GM19468 (cell line): Measurements from ENCODE around the gene SLC38A7.
"Not testable (repeated sequence)": the region's sequence is repeated elsewhere in the genome, so short reads cannot be mapped to it uniquely, and the experiment has no call there.

ENCODE experiments used
- ATAC-seq: cut with Tn5 transposase; IDR thresholded peaks from one replicate; pipeline ENCODE4 v1.9.1; 2021; ENCODE audit warnings: mild to moderate bottlenecking, moderate library complexity, moderate number of reproducible peaks; ENCODE audit not compliant: unreplicated experiment; ENCODE audit errors: extremely low read depth

The SLC38A7 gene

DNA sequence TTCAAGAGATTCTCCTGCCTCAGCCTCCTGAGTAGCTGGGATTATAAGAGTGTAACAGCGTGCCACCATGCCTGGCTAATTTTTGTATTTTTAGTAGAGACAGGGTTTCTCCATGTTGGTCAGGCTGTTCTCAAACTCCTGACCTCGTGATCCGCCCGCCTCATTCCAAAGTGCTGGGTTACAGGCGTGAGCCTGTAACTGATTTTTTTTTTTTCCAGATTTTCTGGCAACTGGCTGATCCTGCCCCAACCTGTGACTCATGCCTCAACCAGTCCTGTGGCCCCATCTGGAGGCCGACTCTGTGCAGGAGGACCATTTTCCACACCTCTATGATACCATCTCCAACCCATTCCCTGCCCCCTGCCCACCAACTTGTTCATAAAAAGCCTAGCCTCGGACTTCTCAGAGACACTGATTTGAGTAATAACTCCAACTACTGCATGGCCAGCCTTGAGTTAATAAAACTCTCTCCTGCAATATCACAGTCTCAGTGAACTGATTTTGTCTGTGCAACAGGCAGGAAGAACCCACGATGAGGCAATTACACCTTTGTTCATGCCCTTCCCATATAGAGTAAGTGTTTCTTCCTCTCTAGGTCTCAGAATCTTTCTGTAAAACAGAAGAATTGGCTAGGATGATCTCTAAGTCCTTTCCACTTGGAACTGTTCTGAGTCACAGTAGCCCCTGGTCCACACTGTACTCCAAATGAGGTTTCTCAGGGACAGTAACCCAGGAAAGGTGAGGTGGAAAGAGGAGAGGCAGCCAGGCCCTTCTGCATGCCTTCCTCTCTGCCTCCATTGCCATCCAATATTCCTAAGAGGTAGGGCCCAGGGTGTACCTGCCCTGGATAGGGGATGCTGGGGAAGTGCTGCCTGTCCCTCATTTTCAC is 46.2 kb downstream of the SLC38A7 start:
- ATAC-seq, result no peak

DNA sequence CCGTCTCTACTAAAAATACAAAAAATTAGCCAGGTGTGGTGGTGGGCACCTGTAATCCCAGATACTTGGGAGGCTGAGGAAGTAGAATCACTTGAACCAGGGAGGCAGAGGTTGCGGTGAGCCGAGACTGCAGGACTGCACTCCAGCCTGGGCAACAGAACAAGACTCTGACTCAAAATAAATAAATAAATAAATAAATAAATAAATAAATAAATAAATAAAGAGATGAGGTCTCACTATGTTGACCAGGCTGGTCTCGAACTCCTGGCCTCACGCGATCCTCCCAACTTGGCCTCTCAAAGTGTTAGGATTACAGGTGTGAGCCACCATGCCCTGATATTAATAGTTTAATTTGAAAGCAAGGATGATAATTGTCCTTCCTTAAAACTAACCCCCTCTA is 47.5 kb downstream of the SLC38A7 start:
- ATAC-seq, result not testable (repeated sequence)

- no peak for ATAC-seq
These were observed 48.1 kb downstream of the SLC38A7 start for GRCh38 chr16:58636466-58636865.

DNA sequence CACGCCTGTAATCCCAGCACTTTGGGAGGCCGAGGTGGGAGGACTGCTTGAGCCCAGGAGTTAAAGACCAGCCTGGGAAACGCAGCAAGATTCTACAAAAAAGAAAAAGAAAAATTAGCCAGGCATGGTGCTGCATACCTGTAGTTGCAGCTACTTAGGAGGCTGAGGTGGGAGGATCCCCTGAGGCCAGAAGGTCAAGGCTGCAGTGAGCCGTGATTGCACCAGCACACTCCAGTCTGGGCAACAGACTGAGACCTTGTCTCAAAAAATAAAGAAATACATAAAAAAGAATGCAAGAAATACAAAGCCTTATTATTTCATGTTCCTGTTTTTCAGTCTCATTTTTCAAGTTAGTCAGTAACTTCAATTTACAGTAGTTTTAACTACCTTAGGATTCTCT is 49.1 kb downstream of the SLC38A7 start:
- ATAC-seq, result no peak

- ATAC-seq, result no peak
These were observed 50.2 kb downstream of the SLC38A7 start for GRCh38 chr16:58634265-58634802.

- ATAC-seq, result peak; percentile 90
These were observed 54.6 kb downstream of the SLC38A7 start, which contains the start of gene CNOT1 for GRCh38 chr16:58629733-58630640. Gene CNOT1 (minus strand): TSS chr16:58629826. CDS start chr16:58599337, 30,489 bp downstream.

- ATAC-seq, result no peak
These were observed 55.5 kb downstream of the SLC38A7 start for GRCh38 chr16:58628845-58629732.

DNA sequence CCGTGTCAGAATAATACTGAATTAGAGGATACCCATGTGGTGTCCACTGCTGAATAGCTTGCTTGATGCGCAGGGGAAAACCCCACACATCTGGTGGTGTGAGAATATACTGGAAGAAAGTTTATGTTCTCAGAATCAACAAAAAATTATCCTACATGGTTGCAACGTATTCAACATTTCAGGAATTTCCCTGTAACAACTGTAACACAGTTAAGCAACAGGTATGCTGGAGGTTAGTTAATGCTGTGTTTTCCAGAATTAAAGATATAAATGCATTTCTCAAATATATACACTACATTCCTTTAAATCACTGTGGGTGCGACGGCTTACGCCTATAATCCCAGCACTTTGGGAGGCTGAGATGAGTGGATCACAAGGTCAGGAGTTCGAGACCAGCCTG is 60.4 kb downstream of the SLC38A7 start:
- no peak for ATAC-seq

- no peak for ATAC-seq
These were observed 64.2 kb downstream of the SLC38A7 start for GRCh38 chr16:58620396-58620795.

- ATAC-seq, result no peak
These were observed 69.3 kb downstream of the SLC38A7 start for GRCh38 chr16:58615280-58615679.
